Measurements from ENCODE around the gene SBNO2.

- TF ChIP-seq CTCF (conservative IDR thresholded peaks at IDR 0.05; ENCODE audit: low read length) (no peak), EZH2phosphoT487 (IDR thresholded peaks at IDR 0.05; ENCODE audit: borderline replicate concordance) (no peak)
These were observed 40.3 kb upstream of the SBNO2 start for GRCh38 chr19:1214299-1214861.

Measured in Loucy (cell line).